Brain microvascular endothelial cell (primary cell): ENCODE data around the gene SMIM21.

ENCODE experiments used
- DNase-seq: peaks from one replicate; pipeline ENCODE4 v3.0.0-alpha.2; 2020
- H3K27ac ChIP-seq: fragments of 250-450 bp; sonication (Bioruptor Pico); 2 replicates; pipeline ENCODE4 v1.5.1; 2020; ENCODE audit warnings: mild to moderate bottlenecking, moderate library complexity
- H3K27me3 ChIP-seq: fragments of 250-450 bp; sonication (Bioruptor Pico); replicated peaks from 2 replicates; pipeline ENCODE4 v1.5.1; 2020; ENCODE audit warnings: mild to moderate bottlenecking
- H3K36me3 ChIP-seq: fragments of 250-450 bp; sonication (Bioruptor Pico); replicated peaks from 2 replicates; pipeline ENCODE4 v1.5.1; 2020; ENCODE audit warnings: mild to moderate bottlenecking
- H3K4me3 ChIP-seq: 2 replicates; pipeline ENCODE4 v1.5.1; 2011; ENCODE audit warnings: low read depth, mild to moderate bottlenecking, control low read depth, low read length, moderate library complexity
- in situ Hi-C: cut with HindIII; loops from 2 replicates; pipeline ENCODE4 v1.10.0; 2017; ENCODE audit warnings: low sequenced_read_pairs, low pct_ligation_motif_present
- TF ChIP-seq, protein P1 (sequence below): IDR thresholded peaks from 2 replicates; pipeline ENCODE4 v1.5.1; 2011; ENCODE audit warnings: low read depth, mild to moderate bottlenecking, moderate library complexity, low read length, control low read depth, inconsistent platforms; ENCODE audit errors: missing control alignments

The SMIM21 gene

DNA sequence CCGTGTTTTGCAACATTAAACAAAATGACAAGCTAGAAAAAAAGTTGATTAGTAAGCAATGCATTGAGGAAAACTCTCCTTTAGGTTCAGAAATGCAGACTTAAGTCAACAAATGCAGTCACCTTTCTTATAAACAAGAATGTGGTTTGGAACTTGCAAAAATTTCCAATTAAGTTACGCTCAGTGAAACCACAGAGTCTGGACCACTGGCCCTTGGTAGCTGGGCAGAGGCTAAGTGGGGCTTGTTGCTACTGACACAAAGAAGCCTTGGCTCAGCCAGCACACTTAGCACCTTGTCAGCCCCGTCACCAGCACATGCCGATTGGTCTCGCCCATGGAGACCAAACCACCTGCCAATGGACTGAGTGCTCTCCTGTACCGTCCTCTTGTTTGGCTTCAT lies 53.0 kb downstream of the SMIM21 start:
- in situ Hi-C loops: no loop called here
- DNase-seq: no peak
- no peaks in the 10 kb centered on the region for H3K27me3 ChIP-seq
- H3K4me3 ChIP-seq: no peak overlapping the region
- no peaks in the 10 kb centered on the region for H3K36me3 ChIP-seq
- no peak overlapping the region for H3K27ac ChIP-seq
- TF ChIP-seq, protein P1, sequence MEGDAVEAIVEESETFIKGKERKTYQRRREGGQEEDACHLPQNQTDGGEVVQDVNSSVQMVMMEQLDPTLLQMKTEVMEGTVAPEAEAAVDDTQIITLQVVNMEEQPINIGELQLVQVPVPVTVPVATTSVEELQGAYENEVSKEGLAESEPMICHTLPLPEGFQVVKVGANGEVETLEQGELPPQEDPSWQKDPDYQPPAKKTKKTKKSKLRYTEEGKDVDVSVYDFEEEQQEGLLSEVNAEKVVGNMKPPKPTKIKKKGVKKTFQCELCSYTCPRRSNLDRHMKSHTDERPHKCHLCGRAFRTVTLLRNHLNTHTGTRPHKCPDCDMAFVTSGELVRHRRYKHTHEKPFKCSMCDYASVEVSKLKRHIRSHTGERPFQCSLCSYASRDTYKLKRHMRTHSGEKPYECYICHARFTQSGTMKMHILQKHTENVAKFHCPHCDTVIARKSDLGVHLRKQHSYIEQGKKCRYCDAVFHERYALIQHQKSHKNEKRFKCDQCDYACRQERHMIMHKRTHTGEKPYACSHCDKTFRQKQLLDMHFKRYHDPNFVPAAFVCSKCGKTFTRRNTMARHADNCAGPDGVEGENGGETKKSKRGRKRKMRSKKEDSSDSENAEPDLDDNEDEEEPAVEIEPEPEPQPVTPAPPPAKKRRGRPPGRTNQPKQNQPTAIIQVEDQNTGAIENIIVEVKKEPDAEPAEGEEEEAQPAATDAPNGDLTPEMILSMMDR: no peak

DNA sequence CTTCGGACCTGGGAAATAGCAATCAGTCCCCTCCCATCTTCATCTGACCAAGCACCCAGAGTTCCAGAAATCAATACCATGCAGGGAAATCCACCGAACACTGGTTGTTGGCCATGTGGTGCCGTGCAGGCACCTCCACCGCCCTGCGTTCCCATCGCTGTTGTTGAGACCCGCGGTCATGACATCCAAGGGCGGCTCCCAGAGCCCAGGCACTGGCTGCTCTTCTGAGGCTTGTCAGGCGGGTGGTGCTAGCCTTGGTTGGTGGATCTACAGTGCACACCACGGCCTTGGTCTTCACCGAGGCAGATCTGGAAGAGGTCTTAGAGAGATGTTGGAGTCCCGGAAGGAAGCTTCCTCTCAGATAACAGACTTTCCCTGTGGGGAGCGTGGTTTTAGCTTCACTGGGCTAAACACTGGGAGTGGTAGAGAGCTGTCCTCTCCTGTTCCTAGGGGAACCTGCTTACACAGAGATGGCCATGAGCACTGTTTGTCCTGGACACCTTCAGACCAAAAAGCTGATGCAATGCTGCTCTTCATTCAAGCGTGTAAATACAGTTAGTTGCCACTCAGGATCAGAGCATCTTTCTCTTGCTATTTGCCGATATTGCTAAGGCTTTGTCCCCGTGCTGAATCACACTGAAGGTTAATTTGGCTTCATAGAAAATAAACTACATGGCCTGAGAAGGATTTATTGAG lies 58.3 kb downstream of the SMIM21 start:
- TF ChIP-seq, protein P1: no peak
- Histone ChIP-seq H3K4me3 (no peak overlapping the region), H3K36me3 (no peaks in the 10 kb centered on the region), H3K27me3 (no peaks in the 10 kb centered on the region), H3K27ac (no peak overlapping the region)
- DNase-seq: no peak
- in situ Hi-C loops: no loop called here

DNA sequence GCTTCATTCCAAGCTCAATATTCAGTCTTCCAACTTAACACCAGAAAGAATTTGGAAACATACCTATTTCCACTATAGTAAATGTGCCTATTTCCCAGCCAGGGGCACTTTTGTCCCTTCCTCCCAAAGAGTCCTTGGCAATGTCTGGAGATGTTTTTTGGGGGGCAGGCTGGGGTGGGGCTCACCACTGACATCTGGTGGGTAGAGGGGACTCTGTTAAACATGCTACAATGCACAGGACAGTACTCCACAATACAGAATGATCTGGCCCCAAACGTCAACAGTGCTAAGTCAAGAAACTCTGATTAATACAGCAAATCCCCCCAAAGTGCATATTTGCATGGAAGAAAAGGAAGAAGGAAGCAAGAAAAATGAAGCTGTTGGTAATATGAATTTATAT lies 61.7 kb downstream of the SMIM21 start:
- TF ChIP-seq, protein P1: peak; percentile 8
- Histone ChIP-seq H3K36me3 (no peaks in the 10 kb centered on the region), H3K27me3 (no peaks in the 10 kb centered on the region), H3K27ac (no peak overlapping the region), H3K4me3 (no peak overlapping the region)
- DNase-seq: no peak
- in situ Hi-C loops: no loop called here

DNA sequence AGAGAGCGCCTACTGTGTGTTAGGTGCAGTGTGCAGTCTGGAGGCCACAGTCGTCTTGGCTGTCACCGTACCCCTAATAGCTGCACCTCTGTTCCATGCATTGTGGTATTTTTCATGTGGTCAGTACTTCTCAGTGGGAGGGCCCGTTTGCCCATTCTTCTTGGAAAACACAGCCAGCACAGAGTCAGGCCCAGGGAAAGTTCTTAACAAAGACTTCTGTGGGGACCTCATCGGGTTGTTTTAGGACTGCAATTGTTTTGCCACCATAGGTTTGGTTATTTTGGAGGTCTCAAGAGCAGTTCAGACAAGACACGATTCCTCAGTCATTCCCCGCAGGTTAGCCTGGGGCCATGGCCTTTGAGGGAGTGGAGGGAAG lies 62.3 kb downstream of the SMIM21 start:
- TF ChIP-seq, protein P1: no peak
- no peak overlapping the region for H3K27ac ChIP-seq
- in situ Hi-C loops: no loop called here

DNA sequence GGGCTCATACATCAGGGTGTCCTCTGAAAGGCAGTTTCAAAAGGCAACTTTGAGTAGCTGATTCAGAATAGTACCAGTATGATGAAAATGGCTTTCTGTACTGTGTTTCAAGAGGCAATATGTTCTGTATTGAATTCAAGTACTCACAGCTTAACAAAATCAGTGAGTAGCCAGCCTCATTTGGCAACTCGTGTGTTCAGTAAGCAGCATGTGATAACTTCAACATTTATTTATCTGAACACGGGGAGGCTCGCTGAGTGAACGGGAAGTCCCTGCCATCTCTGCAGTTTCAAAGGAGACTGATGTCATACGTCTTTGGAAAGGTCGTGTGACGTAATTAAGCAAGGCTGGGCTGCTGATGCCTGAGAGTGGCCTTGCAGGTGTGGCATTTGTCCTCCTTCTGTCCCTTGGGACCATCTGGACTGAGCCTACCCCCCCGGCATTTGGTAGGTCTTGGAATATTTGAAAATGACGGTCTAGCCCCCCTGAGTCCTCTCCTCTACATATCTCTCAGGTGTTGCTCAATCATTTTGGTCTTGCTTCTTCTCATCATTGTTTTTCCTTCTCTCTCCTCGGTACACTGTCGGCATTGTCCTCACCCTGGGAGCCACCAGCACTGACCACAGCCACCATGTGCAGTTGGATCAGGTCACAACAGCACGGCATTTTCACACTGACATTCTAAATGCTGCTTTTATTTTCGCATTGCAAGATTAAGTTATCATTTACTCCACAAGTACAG lies 62.8 kb downstream of the SMIM21 start:
- TF ChIP-seq, protein P1: no peak
- Histone ChIP-seq H3K27ac (no peak overlapping the region), H3K27me3 (no peaks in the 10 kb centered on the region), H3K4me3 (no peak overlapping the region), H3K36me3 (no peaks in the 10 kb centered on the region)
- in situ Hi-C loops: no loop called here
- no peak for DNase-seq

More for the DNA sequence above, 62.3 kb downstream of the SMIM21 start:
- Histone ChIP-seq H3K27me3 (no peaks in the 10 kb centered on the region), H3K36me3 (no peaks in the 10 kb centered on the region), H3K4me3 (no peak overlapping the region)
- no peak for DNase-seq
